Activated CD8-positive, alpha-beta memory T cell treated with anti-CD3 and anti-CD28 coated beads for 4 hours (primary cell): ENCODE data around the gene ARID5B.
"Not testable (repeated sequence)": the region's sequence is repeated elsewhere in the genome, so short reads cannot be mapped to it uniquely, and the experiment has no call there.

Source experiments
- DNase-seq, 2 donors: peaks; one replicate each; pipeline ENCODE4 v3.0.0-alpha.2; 2020; ENCODE audit warnings: low read depth in 2 of 2

The ARID5B gene

GRCh38 chr10:61964059-61964709 lies 62.7 kb downstream of the ARID5B start:
- DNase-seq, result no peak

GRCh38 chr10:61964949-61965702 lies 63.6 kb downstream of the ARID5B start:
- DNase-seq, result no peak

GRCh38 chr10:61965703-61966395 lies 64.3 kb downstream of the ARID5B start:
- no peak for DNase-seq

GRCh38 chr10:61967298-61967697 lies 65.8 kb downstream of the ARID5B start:
- DNase-seq, result no peak

- no peak for DNase-seq
These were observed 68.9 kb downstream of the ARID5B start for GRCh38 chr10:61970182-61971002.

- DNase-seq, result no peak
These were observed 69.5 kb downstream of the ARID5B start for GRCh38 chr10:61971003-61971325.

GRCh38 chr10:61973169-61973568 lies 71.7 kb downstream of the ARID5B start:
- DNase-seq, result no peak

GRCh38 chr10:61973906-61974305 lies 72.4 kb downstream of the ARID5B start:
- DNase-seq, result no peak

- no peak for DNase-seq
These were observed 73.3 kb downstream of the ARID5B start for GRCh38 chr10:61974601-61975390.

GRCh38 chr10:61975391-61975932 lies 74.0 kb downstream of the ARID5B start:
- no peak for DNase-seq

- not testable (repeated sequence) for DNase-seq
These were observed 75.6 kb downstream of the ARID5B start for GRCh38 chr10:61976951-61977721.

- no peak for DNase-seq
These were observed 77.5 kb downstream of the ARID5B start for GRCh38 chr10:61978965-61979364.

- DNase-seq, result no peak
These were observed 80.0 kb downstream of the ARID5B start for GRCh38 chr10:61981460-61981859.

GRCh38 chr10:61983255-61983654 lies 81.8 kb downstream of the ARID5B start:
- DNase-seq, result no peak

GRCh38 chr10:61984803-61985418 lies 83.4 kb downstream of the ARID5B start:
- no peak for DNase-seq

- no peak for DNase-seq
These were observed 84.2 kb downstream of the ARID5B start for GRCh38 chr10:61985715-61986114.

GRCh38 chr10:61986382-61986781 lies 84.9 kb downstream of the ARID5B start:
- DNase-seq, result no peak

- DNase-seq, result no peak
These were observed 85.4 kb downstream of the ARID5B start for GRCh38 chr10:61986788-61987492.

GRCh38 chr10:61987537-61987936 lies 86.0 kb downstream of the ARID5B start:
- no peak for DNase-seq
